HG03097 (cell line): ENCODE results near the gene SZT2.

Source experiments
- ATAC-seq: cut with Tn5 transposase; IDR thresholded peaks from one replicate; pipeline ENCODE4 v1.9.1; 2021; ENCODE audit not compliant: unreplicated experiment, low FRiP score

The SZT2 gene

DNA sequence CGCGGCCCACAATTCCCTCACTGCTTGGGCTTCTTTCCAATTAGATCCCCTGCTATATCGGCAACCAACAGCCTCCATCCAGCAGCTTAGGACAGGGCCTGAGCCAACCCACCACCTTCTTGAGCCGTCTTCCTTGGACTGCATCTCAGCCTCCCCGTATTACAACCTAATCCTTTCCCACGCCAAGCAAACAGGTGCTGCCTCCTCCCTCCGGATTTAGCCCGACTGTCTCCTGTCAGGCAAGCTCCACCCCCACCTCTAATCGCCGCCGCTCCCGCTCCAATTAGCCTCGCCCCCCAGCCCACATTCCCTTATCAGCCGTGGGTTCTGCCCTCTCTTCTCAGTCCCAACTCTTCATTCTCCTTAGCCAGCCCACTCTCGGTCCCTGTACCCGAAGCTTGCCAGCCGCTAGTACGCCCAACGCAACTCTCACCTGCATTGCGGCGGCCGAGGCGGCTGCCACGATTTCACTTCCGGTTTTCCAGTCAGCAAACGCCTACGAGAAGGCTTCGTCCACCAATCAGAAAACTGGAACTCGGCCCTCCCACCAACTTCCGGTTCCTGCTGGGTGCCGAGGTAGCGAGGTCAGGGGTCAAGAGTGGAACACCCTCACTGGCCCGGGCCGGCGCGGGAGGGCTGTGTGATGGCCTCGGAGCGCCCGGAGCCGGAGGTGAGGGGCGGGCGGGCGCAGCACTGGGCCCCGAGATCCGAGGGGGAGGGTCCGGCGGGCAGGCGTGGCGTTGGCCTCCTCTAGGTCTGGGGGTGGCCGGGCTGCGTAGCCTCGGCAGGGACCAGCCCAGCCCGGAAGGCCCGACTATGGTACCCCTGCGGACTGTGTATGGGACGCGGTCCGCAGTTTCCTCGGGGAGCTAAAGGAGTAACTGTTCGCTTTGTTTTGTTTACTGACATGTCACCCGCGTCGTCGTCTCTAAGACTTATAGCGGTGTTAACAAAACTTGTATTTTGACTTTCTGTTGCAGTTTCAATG, at the start of gene SZT2, which contains the start of gene MED8:
SZT2 (plus strand) TSS at position 574 of the 988 bp plus-strand sequence; CDS start at position 644, 70 bp downstream.
MED8 (minus strand) TSS at position 475 of the 988 bp plus-strand sequence; CDS start at position 439, 36 bp downstream.
- ATAC-seq = peak; percentile 77

DNA sequence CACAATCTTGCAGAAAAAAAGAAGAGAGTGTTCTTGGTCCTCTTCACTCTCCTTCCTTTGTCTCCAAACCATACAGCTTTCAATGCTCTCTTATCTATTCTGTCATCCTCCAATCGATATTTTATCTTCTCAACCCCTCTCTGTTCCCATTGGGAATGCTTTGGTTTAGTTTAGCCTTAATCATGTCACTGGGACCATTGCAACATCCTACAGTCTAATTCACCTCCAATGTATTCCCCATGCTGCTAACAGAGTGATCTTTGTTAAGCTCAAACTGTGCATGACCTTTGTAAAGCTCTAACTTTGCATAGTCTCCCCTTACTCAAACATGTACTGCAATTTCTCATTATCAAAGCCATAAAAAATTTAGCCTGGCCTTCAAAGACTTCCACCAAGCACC, 49.1 kb upstream of the SZT2 start:
- ATAC-seq = no peak

DNA sequence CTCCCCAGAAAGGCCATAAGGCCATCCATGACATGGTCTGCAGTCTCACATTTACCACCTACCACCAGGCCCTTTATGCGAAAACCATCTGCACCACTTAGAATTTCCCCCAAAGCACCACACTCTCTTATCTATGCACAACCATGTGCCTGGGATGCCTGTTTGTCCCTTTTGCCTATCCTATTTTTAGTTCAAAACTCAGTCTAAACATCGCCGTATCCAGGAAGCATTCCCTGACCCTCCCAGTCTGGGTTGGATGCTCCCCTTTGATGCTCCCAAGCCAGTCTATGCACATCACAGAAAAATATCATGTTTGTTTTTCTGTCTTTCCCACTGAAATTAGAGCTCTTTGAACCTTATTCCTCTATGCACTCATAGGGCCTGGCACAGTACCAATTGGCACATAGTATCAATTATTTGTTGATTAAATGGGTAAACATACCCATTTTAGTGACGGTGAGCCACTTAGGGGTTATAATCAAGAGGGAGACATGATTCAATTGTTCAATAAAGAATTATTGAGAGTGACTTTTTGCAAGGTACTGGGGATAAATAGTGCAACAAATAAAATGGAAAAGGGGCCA, 45.3 kb upstream of the SZT2 start:
- ATAC-seq = no peak

DNA sequence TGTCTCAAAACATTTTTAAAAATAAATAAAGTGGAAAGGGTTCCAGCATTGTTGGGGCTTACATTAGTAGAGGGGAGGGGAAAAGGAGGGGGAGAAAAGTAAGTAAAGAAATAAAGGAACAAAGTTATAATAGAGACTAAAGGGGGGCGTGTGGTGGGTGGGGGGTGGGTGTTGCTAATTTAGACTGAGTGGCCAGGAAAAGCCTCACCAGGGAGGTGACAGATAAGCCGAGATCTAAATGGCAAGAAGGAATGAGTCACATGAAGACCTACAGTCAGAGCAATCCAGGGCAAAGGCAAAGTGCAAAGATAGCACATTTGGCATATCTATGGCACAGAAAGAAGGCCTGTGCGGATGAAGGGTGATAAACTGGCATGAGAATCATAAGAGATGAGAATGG, 44.6 kb upstream of the SZT2 start:
- no peak for ATAC-seq

DNA sequence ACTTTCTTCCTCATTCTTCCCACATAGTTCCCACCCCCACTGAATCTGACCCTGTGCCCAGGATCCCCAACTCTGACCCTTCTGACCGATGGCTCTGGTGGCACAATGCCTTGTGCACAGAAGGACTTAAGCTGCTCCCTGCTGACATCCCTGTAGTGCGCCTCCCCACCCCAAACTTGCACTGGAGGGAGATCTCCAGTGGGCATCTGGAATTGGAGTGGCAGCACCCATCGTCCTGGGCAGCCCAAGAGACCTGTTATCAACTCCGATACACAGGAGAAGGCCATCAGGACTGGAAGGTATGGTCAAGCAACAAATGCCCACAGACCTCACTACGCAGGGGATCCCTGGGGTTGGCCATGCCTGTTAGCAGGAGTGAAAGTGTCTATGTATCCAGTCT, 43.1 kb upstream of the SZT2 start:
- no peak for ATAC-seq

DNA sequence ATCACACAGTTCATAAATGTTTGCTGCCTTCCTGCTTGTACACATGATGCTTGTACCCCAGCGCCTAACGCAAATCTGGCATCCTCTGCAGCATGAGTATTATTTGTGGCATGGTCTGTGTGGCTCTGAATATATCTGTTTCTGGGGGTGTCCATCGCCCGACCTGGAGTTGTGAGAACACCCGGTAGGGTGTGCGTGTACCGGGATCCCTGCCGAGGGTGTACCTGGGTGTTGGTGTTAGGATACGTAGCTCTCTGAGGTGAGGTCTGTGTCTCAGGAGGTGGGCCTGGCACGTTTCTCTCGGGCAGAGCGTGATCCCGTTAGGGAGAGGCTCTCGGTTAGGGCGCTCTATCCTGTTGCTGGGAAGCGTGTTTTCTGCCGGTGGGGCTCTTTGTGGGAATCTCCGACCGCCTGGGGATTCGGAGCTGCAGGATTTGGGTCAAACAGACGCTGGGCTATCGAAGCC, 41.3 kb upstream of the SZT2 start:
- ATAC-seq = no peak

DNA sequence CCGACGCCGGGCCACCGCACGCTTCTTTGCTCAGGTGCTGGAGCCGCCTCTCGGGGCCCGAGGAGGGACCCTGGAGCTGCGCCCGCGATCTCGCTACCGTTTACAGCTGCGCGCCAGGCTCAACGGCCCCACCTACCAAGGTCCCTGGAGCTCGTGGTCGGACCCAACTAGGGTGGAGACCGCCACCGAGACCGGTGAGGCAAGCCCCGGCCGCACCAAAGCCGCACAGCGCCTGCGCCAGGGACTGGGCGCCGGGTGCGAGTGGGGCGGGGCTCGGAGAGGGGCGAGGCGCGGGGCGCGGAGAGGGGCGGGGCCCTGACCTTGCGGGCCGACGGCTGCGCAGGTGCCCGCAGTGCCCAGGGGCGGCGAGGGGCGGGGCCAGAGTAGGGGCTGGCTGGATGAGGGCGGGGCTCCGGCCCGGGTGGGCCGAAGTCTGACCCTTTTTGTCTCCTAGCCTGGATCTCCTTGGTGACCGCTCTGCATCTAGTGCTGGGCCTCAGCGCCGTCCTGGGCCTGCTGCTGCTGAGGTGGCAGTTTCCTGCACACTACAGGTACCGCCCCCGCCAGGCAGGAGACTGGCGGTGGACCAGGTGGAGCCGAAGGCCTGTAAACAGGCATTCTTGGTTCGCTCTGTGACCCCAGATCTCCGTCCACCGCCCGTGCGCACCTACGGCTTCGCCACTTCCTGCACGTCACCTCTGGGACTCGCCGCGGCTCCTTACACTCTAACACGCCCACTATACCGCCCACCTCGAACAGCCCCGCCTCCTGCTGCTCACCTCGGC, 40.7 kb upstream of the SZT2 start:
- ATAC-seq = no peak

DNA sequence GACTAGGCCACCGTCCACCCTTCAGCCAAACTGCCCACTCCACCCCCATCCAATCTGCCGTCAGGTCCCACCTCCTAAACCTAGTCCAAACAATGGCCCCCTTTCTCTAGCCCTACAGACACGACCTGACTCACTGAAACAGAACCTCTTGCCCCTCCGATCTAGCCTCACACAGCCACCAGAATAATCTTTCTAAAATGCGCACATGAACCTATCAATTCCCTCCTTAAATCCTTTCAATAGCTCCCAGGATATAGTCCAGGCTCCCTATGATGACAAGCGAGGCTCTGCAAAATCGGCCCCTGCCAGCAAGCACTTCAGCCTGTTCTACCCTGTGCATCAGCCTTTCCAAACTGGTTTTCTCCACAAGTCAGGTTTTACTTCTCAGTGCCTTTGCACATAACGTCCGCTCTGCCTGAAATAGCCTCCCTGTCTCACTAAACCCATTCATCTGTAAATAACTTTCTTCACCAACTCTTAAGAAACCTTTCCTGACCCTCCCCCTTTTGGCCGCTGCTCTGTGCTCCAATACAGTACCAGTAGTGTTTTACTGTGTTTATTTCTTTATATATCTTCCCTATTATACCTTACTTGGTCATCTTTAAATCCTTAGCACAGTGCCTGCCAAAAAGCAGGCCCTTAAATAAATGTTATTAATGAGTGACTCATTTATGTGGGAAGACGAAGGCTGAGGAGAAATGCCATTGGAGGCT, 39.9 kb upstream of the SZT2 start:
- no peak for ATAC-seq

DNA sequence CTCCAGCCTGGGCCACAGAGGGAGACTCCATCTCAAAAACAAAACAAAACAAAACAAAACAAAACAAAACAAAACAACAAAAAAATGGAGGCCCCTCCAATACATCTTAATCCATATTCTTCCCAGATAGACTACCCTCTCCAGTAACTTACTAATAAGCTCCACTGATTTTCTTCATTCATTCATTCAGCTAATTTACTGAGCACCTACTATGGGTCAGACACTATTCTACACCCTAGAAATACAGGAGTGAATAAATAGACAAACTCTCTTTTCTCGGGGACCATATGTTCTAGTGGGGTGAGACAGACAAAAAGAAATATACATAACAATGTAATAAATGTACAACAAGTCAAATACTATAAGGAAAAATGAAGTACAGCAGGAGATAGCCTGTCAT, 38.7 kb upstream of the SZT2 start:
- ATAC-seq = no peak

DNA sequence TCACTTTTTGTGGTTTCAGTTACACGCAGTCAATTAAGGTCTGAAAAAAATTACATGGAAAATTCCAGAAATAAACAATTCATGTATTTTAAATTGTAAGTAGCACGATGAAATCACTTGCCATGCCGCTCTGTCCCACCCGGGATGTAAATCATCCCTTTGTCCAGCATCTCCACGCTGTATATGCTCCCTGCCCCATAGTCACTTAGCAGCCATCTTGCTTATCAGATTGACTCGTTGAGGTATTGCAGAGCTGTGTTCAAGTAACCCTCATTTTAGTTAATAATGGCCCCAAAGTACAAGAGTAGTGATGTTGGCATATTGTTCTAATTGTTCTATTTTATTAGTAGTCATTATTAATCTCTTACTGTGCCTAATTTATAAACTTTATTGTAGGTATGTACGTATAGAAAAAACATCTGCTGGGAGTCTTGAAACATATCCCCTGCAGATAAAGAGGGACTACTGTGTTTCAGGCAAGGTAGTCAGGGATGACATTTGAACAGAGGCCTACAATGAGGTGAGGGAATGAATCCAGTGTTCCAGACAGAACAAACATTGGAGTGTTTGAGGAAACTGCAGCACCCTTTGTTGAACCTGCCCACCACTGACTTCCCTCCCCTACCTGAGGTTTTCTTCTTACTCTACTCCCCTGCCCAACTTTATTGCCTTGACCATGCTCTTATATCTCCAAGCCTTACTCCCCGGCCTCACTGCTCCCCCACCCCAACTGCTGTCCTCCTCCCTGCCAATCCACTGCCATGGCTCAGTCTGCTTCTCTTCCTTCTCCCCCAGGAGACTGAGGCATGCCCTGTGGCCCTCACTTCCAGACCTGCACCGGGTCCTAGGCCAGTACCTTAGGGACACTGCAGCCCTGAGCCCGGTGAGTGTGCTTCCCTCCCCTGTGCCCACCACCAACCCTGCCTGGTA, 38.0 kb upstream of the SZT2 start:
- ATAC-seq = no peak

DNA sequence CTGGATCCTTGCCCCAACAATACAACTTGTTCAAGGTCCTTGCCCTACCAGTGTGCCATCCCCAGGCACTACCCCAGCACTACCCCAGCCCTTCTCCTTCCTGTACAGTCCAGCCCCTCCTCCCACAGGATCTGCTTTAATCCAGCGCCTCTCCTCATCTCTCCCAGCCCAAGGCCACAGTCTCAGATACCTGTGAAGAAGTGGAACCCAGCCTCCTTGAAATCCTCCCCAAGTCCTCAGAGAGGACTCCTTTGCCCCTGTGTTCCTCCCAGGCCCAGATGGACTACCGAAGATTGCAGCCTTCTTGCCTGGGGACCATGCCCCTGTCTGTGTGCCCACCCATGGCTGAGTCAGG, 37.4 kb upstream of the SZT2 start:
- no peak for ATAC-seq

DNA sequence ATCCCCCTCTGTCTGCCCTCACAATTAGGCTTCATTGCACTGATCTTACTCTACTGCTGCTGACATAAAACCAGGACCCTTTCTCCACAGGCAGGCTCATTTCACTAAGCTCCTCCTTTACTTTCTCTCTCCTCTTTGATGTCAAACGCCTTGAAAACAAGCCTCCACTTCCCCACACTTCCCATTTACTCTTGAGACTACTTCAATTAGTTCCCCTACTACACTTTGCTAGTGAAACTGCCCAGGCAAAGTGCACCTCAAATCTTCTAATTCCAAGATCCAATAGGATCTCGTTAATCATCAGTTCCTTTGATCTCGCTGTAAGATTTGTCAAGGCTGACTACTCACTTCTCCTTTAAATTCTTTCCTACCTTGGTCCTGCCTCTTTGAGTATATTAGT, 36.8 kb upstream of the SZT2 start:
- no peak for ATAC-seq

DNA sequence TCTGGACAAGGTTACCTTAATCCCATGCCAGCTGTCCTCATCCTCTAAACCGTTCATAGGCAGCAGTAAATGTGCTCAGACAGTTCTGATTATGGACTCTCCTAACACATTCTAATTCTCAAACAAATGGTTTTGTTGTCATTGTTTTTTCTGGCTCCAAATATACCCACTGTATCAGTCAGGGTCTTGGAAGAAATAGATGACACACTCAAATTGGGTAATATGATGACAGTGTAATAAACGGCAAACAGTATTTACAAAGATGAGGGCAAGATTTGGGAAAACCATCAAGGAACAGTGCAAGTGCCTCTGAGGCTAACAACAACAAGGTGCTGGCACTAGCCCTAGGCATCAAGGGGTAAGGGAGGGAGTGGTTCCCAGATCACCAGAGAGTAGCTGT, 35.2 kb upstream of the SZT2 start:
- ATAC-seq = no peak

DNA sequence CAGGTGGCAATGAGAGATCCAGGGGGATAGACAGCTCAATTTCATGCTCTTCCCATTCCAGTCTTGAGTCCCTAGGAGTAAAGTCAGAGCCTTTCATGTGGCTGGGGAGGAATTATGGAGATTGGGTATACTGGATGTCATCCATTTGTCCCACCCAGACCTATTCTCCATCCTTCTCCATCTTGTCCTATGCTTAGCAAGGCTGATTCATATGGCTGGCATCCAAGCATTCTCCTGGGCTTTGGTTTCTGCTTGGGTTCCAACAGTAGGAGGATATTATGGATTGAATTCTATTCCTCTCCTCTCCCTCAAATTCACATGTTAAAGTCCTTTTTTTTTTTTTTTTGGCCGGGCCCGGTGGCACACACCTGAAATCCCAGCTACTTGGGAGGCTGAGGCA, 34.8 kb upstream of the SZT2 start:
- ATAC-seq = no peak

DNA sequence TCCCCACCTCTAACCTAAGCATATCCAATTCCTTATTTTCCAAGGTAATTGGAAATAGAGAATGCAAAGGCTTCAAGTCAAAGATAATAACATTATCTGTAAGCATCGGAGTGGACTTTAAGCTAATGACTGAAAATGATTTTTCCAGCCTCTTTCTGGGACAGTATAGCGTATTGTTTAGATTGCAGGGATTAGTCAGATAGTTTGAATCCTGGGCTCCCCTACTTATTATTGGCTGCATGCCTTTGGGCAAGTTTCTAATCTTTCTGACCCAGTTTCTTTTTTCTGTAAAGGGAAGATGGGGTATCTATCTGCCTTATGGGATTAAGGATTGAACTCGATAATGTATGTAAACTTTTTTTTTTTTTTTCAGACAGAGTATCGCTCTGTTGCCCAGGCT, 32.4 kb upstream of the SZT2 start:
- ATAC-seq = no peak

DNA sequence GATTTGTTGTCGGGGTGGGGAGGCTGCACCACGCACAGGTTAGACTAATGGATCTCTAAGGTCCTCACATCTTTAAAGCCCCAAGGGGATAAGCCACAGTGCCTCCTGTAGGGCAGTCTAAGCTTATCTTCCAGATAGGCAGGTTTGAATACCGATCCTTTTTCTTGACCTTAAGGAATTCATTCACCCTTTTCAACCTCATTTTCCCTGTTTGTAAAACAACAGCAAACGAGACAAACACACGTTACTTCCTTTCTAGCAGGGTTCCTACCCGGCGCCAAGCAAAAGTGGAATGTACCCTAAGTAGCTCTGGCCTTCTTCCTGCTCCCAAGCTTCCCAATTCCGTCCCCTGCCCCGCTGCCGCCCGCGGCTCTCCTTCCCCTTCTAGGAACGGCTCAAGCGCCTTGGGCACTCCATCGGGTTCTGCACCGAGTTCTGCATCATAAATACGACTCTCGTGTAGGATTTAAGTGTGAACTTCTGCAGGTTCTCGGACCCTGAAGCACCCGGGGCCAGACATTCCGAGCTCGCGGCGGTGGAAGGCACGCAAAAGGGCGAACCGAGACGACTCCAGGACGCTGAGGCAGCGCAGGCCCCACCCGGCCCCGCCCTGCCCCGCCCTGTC, 31.5 kb upstream of the SZT2 start:
- ATAC-seq = peak; percentile 3

DNA sequence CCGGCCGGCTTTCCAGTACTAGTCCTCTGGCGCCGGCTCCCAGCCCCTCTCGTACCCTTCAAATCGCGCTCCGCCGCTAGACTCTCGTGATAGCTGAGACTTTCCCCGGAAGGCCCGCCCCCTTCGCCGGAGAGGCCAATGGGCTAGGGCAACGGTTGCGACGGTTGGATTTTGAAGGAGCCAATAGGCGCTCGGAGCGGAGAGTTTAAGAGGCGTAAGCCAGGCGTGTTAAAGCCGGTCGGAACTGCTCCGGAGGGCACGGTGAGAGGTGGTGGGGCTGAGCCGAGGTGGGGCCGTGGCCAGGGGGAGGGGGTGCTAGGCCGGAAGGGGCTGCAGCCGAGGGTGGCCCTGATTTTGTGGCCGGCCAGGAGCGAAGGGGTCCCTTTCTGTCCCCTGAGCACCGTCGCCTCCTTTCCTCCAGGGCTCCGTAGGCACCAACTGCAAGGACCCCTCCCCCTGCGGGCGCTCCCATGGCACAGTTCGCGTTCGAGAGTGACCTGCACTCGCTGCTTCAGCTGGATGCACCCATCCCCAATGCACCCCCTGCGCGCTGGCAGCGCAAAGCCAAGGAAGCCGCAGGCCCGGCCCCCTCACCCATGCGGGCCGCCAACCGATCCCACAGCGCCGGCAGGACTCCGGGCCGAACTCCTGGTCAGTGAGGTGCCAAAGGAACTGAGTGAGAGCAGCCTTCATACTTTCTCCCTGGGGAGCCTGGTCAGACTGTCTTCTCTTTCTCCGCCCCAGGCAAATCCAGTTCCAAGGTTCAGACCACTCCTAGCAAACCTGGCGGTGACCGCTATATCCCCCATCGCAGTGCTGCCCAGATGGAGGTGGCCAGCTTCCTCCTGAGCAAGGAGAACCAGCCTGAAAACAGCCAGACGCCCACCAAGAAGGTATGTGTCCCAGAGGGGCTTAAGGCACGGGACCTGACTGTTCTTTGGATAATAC, 30.7 kb upstream of the SZT2 start, which contains the start of gene CDC20:
CDC20 (plus strand) TSS at position 236 of the 948 bp plus-strand sequence; CDS start at position 471, 235 bp downstream.
- peak; percentile 93 for ATAC-seq

DNA sequence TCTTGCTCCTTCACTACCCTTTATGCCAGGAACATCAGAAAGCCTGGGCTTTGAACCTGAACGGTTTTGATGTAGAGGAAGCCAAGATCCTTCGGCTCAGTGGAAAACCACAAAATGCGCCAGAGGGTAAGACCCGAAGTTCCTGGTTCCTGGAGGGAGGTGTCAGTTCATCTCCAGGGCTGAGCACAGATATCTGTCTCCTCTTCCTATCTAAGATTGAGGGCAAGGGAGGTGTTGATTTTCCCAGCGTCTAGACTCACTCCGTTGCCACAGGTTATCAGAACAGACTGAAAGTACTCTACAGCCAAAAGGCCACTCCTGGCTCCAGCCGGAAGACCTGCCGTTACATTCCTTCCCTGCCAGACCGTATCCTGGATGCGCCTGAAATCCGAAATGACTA, 30.0 kb upstream of the SZT2 start:
- no peak for ATAC-seq
